IMR-90 (cell line): ENCODE results near the gene ZDHHC14. TPM values are rescaled to one million over a fixed set of nuclear protein-coding genes. Genes with fewer than 3 reads are reported as not detected.
A peak's percentile ranks its signal among the peaks of the same experiment; 100 is the strongest.

Source experiments
- ATAC-seq: fragments of 200-7000 bp; cut with Tn5 transposase; 2 replicates; pipeline ENCODE4 v1.9.1; 2020; ENCODE audit warnings: low read depth, mild to moderate bottlenecking, moderate library complexity
- BruUV-seq: library from RNA; stranded (reverse); fragments of 400-500 nt; replicated peaks from 2 replicates; lab custom pipeline; 2021; lab: Mats Ljungman, UMichigan
- CTCF ChIA-PET: fragments of 300-600 bp; formaldehyde crosslinking; extraction: SDS; loops from one replicate; lab custom pipeline; 2021; ENCODE audit warnings: antibody characterized with exemption; lab: Yijun Ruan, JAX
- POLR2A ChIA-PET: fragments of 300-600 bp; sonication (Branson Sonifier 250); formaldehyde crosslinking; loops from one replicate; lab custom pipeline; 2022; ENCODE audit warnings: antibody characterized with exemption; ENCODE audit not compliant: unreplicated experiment; lab: Charles Lee
- DNase-seq: peaks from one replicate; pipeline ENCODE4 v3.0.0; 2013
- H2AFZ ChIP-seq: replicated peaks from 2 replicates; pipeline ENCODE3; 2013; ENCODE audit warnings: low read length, mild to moderate bottlenecking; ENCODE audit not compliant: poor library complexity
- H2AK5ac ChIP-seq: 2 replicates; pipeline ENCODE4 v1.6.1; 2013; ENCODE audit warnings: low read depth, low read length, inconsistent platforms
- H2AK9ac ChIP-seq: replicated peaks from 2 replicates; pipeline ENCODE3; 2013; ENCODE audit warnings: mild to moderate bottlenecking, low read depth, low read length, moderate library complexity; ENCODE audit not compliant: poor library complexity
- H2BK120ac ChIP-seq: 2 replicates; pipeline ENCODE4 v1.6.1; 2013; ENCODE audit warnings: low read depth, low read length, inconsistent platforms
- H2BK15ac ChIP-seq: 3 replicates; pipeline ENCODE4 v1.6.1; 2013; ENCODE audit warnings: low read depth, low read length, inconsistent platforms
- H2BK20ac ChIP-seq: 2 replicates; pipeline ENCODE4 v1.6.1; 2013; ENCODE audit warnings: low read depth, mild to moderate bottlenecking, inconsistent platforms, low read length, moderate library complexity
- H2BK5ac ChIP-seq: 2 replicates; pipeline ENCODE4 v1.6.1; 2013; ENCODE audit warnings: mild to moderate bottlenecking, low read depth, low read length, inconsistent platforms; ENCODE audit not compliant: poor library complexity, severe bottlenecking
- H3K14ac ChIP-seq: replicated peaks from 2 replicates; pipeline ENCODE4 v1.6.1; 2013; ENCODE audit warnings: low read depth, low read length, inconsistent platforms
- H3K18ac ChIP-seq: 2 replicates; pipeline ENCODE4 v1.6.1; 2013; ENCODE audit warnings: low read depth, low read length, control low read depth
- H3K23ac ChIP-seq: 2 replicates; pipeline ENCODE4 v1.6.1; 2013; ENCODE audit warnings: low read depth, low read length, inconsistent platforms
- H3K27ac ChIP-seq: 2 replicates; pipeline ENCODE4 v1.5.1; 2013; ENCODE audit warnings: mild to moderate bottlenecking, control low read depth, low read length; ENCODE audit not compliant: insufficient read depth
- H3K27me3 ChIP-seq: 2 replicates; pipeline ENCODE4 v1.6.1; 2013; ENCODE audit warnings: low read length; ENCODE audit not compliant: control insufficient read depth, insufficient read depth
- H3K36me3 ChIP-seq: 2 replicates; pipeline ENCODE4 v1.6.1; 2013; ENCODE audit warnings: low read length, mixed read lengths; ENCODE audit not compliant: control insufficient read depth, insufficient read depth
- H3K4ac ChIP-seq: 2 replicates; pipeline ENCODE4 v1.6.1; 2013; ENCODE audit warnings: low read depth, low read length, inconsistent platforms
- H3K4me1 ChIP-seq: 2 replicates; pipeline ENCODE4 v1.6.1; 2013; ENCODE audit warnings: low read length, mixed read lengths; ENCODE audit not compliant: control insufficient read depth, insufficient read depth
- H3K4me2 ChIP-seq: 2 replicates; pipeline ENCODE4 v1.6.1; 2013; ENCODE audit warnings: low read depth, mild to moderate bottlenecking, control low read depth, low read length, moderate library complexity
- H3K4me3 ChIP-seq: 2 replicates; pipeline ENCODE4 v1.5.1; 2013; ENCODE audit warnings: low read depth, mild to moderate bottlenecking, control low read depth, low read length, moderate library complexity; ENCODE audit not compliant: insufficient read depth
- H3K56ac ChIP-seq: 2 replicates; pipeline ENCODE4 v1.6.1; 2013; ENCODE audit warnings: low read length, inconsistent platforms; ENCODE audit not compliant: insufficient read depth; ENCODE audit errors: extremely low read depth
- H3K79me1 ChIP-seq, 2 experiments: 2 replicates each; pipeline ENCODE4 v1.6.1; 2013; ENCODE audit warnings: low read length in 2 of 2, inconsistent platforms in 1 of 2, low read depth in 1 of 2
- H3K9ac ChIP-seq: 2 replicates; pipeline ENCODE4 v1.6.1; 2013; ENCODE audit warnings: low read depth, low read length, control low read depth
- H3K9me1 ChIP-seq: 2 replicates; pipeline ENCODE4 v1.6.1; 2013; ENCODE audit warnings: low read length, inconsistent platforms; ENCODE audit not compliant: insufficient read depth
- H3K9me3 ChIP-seq: 2 replicates; pipeline ENCODE4 v1.6.1; 2013; ENCODE audit warnings: low read length; ENCODE audit not compliant: control insufficient read depth, insufficient read depth
- H4K20me1 ChIP-seq: 2 replicates; pipeline ENCODE4 v1.6.1; 2013; ENCODE audit warnings: low read length, inconsistent platforms; ENCODE audit not compliant: insufficient read depth
- H4K5ac ChIP-seq: 2 replicates; pipeline ENCODE4 v1.6.1; 2013; ENCODE audit warnings: mild to moderate bottlenecking, low read depth, low read length, control low read depth
- H4K8ac ChIP-seq, 2 experiments: 2 replicates each; pipeline ENCODE4 v1.6.1; 2013; ENCODE audit warnings: low read depth in 2 of 2, low read length in 2 of 2, control low read depth in 1 of 2, inconsistent platforms in 1 of 2
- H4K91ac ChIP-seq: 2 replicates; pipeline ENCODE4 v1.6.1; 2013; ENCODE audit warnings: low read depth, low read length, inconsistent platforms; ENCODE audit not compliant: insufficient read depth
- MAZ ChIP-seq: IDR thresholded peaks from 2 replicates; pipeline ENCODE4 v1.6.1; 2012; ENCODE audit warnings: low read depth, mild to moderate bottlenecking, low read length, improper control_type of control experiment, moderate library complexity, borderline replicate concordance
- RCOR1 ChIP-seq: IDR thresholded peaks from 2 replicates; pipeline ENCODE4 v1.6.1; 2012; ENCODE audit warnings: mild to moderate bottlenecking, low read length, improper control_type of control experiment; ENCODE audit not compliant: insufficient replicate concordance
- WGBS, 2 experiments: methylation state at CpG; one replicate each; pipeline versions ENCODE4 v1.1.5 to v1.1.7; 2013; ENCODE audit warnings: missing lambda C conversion rate in 2 of 2; ENCODE audit not compliant: insufficient read length in 1 of 2; ENCODE audit errors: extremely low coverage in 2 of 2; 5-methylcytosine and 5-hydroxymethylcytosine counted together
- dilution Hi-C: fragments of 300-500 bp; cut with HindIII; formaldehyde crosslinking; loops from one replicate; pipeline ENCODE4 v1.14.3; 2018; ENCODE audit warnings: low sequenced_read_pairs; ENCODE audit not compliant: unreplicated experiment
- in situ Hi-C: fragments of 300-500 bp; cut with MboI; formaldehyde crosslinking; loops from 3 replicates; pipeline ENCODE4 v1.14.3; 2019; ENCODE audit warnings: low sequenced_read_pairs, inconsistent platforms, mixed read lengths
- intact Hi-C: fragments of 100-400 bp; cut with micrococcal nuclease; formaldehyde crosslinking; loops from 2 replicates; pipeline ENCODE4 v1.10.0; 2022
- polyA plus RNA-seq, 3 experiments: library from polyadenylated mRNA; depleted of rRNA; stranded (reverse); fragments of >200 nt; gene quantifications; 2 replicates each; pipeline ENCODE4 v1.2.3, GENCODE V29; 2012; ENCODE audit warnings: low replicate concordance in 1 of 3
- total RNA-seq: library from RNA; depleted of rRNA; stranded (reverse); fragments of >200 nt; gene quantifications from 2 replicates; pipeline ENCODE4 v1.2.3, GENCODE V29; 2012
- TF ChIP-seq, protein P1 (sequence below): fragments of 150-350 bp; IDR thresholded peaks from 2 replicates; pipeline ENCODE4 v1.6.1; 2017; ENCODE audit warnings: mild to moderate bottlenecking, antibody characterized with exemption, low read length, low read depth

The ZDHHC14 gene
- total and polyA plus RNA-seq, 2 of the 4 experiments (the other 2 are of a cell fraction): 0.90 to 2.0 TPM

DNA sequence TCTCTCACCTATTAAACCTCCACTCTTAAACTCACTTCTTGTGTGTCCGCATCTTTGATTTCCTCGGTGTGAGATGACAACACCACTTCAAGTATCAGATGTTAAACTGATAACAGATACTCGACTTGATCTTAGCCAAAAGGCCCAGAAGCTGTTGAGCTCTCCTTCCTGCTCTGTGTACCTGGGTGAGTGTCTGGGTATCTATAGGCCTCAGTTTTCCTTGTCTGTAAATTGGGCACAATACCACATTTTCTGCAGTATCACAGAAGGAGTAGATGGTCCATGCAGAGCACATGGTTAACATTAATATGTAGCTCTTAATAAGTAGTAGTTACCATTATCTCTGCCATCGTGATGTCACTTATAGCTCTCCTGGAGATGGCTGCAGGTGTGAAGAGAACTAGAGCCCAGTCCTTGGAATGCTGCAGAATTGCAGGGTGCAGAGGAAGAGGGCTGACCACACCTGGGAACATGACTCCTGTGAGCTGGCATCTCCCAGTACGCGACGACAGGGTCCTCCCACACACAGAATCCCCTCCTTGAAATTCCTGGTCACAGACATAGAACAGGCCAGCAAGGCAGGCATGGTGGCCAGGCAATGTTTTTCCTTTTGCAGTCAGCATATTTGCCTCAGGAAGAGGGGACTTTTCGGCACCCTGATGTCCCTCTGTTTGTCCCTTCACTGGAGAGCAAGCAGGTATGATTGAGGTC lies 331.8 kb downstream of the ZDHHC14 start:
- Histone ChIP-seq H2BK15ac (no peak overlapping the region), H3K56ac (no peak overlapping the region), H3K9ac (no peak overlapping the region), H3K9me1 (peaks cover 14% of the 10 kb centered on the region), H3K27me3 (peaks cover 2% of the 10 kb centered on the region; the same call in 1 of the 2 replicates), H3K27ac (no peak overlapping the region), H3K36me3 (no peaks in the 10 kb centered on the region), H3K9me3 (no peaks in the 10 kb centered on the region), H3K4ac (no peak overlapping the region), H2BK120ac (no peak overlapping the region), H3K4me2 (no peak overlapping the region), H2AK5ac (peak overlapping the region; percentile 30; the same call in 1 of the 2 replicates), H3K4me1 (peaks cover 22% of the 10 kb centered on the region), H3K14ac (no peak overlapping the region), H3K23ac (no peak overlapping the region), H4K91ac (no peak overlapping the region; the same call in 1 of the 2 replicates), H3K79me1 (no peaks in the 10 kb centered on the region), H2AK9ac (no peak overlapping the region), H3K4me3 (no peak overlapping the region), H2AFZ (peak overlapping the region; percentile 72), H4K8ac (no peak overlapping the region), H2BK20ac (no peak overlapping the region), H3K18ac (no peak overlapping the region; the same call in 1 of the 2 replicates), H4K20me1 (no peaks in the 10 kb centered on the region), H2BK5ac (no peak overlapping the region), H4K5ac (no peak overlapping the region)
- in situ Hi-C loops: no loop called here
- TF ChIP-seq MAZ: no peak
- TF ChIP-seq, protein P1, sequence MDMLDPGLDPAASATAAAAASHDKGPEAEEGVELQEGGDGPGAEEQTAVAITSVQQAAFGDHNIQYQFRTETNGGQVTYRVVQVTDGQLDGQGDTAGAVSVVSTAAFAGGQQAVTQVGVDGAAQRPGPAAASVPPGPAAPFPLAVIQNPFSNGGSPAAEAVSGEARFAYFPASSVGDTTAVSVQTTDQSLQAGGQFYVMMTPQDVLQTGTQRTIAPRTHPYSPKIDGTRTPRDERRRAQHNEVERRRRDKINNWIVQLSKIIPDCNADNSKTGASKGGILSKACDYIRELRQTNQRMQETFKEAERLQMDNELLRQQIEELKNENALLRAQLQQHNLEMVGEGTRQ: no peak
- no peak for TF ChIP-seq RCOR1
- ChIA-PET POLR2A (no interaction called here), CTCF (no interaction called here)
- dilution Hi-C loops: no loop called here
- intact Hi-C loops: no loop called here
- no peak for ATAC-seq
- no TSS peak for BruUV-seq
- no CpG with 5 or more reads among the region's 8 CpGs for WGBS, 2 experiments
- DNase-seq: no peak
